Activated CD4-positive, alpha-beta T cell treated with anti-CD3 and anti-CD28 coated beads for 4 hours (primary cell): ENCODE measurements around the gene ANKRD11.
"Not testable (repeated sequence)": the region's sequence is repeated elsewhere in the genome, so short reads cannot be mapped to it uniquely, and the experiment has no call there.

Source experiments
- DNase-seq, 2 donors: peaks; one replicate each; pipeline ENCODE4 v3.0.0-alpha.2; 2020

The ANKRD11 gene

GRCh38 chr16:89476811-89477261, 13.5 kb downstream of the ANKRD11 start:
- DNase-seq: no peak

DNA sequence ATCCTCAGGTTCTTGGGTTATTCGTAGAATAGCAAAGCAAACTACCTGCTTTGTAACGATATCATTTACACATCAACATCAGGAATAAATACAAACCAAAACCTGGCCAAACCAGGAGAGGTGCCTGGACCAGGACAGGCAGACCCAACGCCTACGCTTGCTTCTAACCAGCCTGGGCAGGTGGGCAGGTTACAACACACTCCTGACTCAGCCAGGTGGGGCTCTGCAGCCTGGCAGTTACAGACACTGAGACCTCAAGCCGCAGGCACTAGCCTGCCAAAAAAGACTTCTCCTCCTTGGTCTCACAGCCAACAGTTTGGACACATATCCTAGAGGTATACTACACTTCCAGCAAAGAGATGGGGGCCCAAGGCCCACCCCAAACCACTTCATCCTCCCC, 14.0 kb downstream of the ANKRD11 start:
- DNase-seq: no peak

- DNase-seq: no peak
Measured at GRCh38 chr16:89475144-89475543, 15.2 kb downstream of the ANKRD11 start.

GRCh38 chr16:89473791-89474414, 16.5 kb downstream of the ANKRD11 start:
- no peak for DNase-seq

DNA sequence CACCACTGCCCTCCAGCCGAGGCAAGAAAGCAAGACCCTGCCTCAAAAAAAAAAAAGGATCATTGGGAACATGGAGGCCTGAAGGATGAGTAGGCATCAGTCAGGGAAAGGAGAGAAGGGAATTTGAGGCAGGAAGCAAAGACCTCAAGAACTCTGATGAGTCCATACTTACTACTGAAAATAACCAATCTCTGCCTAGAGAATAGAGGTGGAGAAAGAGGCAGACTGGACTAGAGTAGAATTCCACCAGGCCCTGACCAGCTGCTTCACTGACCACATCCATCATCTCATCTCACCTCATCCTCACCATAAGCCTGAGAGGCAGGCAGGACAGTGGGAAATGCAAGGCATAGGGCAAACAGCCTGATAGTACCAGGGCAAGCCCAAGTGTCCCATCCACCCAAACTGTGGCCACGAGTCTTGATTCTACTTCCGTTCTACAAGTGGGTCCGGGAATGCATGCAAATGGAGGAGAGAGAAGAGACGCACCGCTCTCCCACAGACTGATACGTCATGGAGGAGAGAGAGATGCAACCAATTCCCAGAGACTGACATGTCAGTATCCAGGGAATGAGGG, 17.1 kb downstream of the ANKRD11 start:
- DNase-seq: no peak

DNA sequence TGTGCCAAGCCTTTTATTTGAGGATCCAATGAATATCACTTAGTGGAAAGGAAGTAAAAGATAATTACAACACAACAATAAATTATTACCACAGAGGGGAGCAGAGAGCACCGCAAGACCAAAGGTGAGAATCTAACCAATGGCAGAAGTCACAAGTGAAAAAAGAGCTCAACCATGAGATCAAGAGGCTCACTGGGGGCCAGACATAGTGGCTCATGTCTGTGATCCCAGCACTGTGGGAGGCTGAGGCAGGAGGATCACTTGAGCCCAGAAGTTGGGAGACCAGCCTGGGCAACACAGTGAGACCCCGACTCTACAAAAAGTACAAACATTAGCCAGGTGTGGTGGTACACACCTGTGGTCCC, 17.7 kb downstream of the ANKRD11 start:
- no peak for DNase-seq

- no peak for DNase-seq
Measured at GRCh38 chr16:89467382-89467781, 23.0 kb downstream of the ANKRD11 start.

- DNase-seq: no peak
Measured at GRCh38 chr16:89466920-89467319, 23.4 kb downstream of the ANKRD11 start.

- not testable (repeated sequence) for DNase-seq
Measured at GRCh38 chr16:89463312-89463711, 27.0 kb downstream of the ANKRD11 start.

- DNase-seq: not testable (repeated sequence)
Measured at GRCh38 chr16:89462639-89463038, 27.7 kb downstream of the ANKRD11 start.

DNA sequence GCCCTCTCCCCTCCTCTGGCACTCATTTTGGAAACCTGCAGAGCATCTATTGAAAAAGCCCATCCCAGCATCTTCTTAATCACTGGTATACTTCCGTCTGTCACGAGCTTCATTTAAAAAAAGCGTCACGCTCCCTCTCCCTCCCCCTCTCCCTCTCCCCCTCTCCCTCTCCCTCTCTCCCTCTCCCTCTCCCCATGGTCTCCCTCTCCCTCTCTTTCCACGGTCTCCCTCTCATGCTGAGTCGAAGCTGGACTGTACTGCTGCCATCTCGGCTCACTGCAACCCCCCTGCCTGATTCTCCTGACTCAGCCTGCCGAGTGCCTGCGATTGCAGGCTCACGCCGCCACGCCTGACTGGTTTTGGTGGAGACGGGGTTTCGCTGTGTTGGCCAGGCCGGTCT, 28.5 kb downstream of the ANKRD11 start:
- DNase-seq: not testable (repeated sequence)

- no peak for DNase-seq
Measured at GRCh38 chr16:89460556-89460955, 29.8 kb downstream of the ANKRD11 start.

GRCh38 chr16:89458967-89459366, 31.4 kb downstream of the ANKRD11 start:
- no peak for DNase-seq

DNA sequence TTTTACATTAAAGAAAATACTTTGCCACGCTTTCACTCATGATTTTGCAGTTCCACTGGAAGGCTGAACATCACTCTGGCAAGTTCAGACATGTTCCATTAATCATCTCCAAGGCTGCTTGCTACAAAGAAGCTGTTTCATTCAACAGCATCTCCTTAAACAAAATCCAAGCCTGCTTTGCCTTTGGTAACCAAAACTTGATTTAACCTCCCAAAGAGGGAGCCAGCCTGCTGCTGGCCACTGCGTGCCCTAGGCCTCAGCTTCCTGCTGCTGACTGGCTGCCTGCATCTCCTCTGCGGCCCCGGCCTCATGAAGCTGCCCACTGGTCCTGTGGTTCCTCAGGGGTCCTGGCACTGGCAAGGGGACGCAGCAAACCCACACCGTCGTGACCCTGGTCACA, 31.8 kb downstream of the ANKRD11 start:
- DNase-seq: no peak

GRCh38 chr16:89456419-89456959, 33.9 kb downstream of the ANKRD11 start:
- DNase-seq: no peak

DNA sequence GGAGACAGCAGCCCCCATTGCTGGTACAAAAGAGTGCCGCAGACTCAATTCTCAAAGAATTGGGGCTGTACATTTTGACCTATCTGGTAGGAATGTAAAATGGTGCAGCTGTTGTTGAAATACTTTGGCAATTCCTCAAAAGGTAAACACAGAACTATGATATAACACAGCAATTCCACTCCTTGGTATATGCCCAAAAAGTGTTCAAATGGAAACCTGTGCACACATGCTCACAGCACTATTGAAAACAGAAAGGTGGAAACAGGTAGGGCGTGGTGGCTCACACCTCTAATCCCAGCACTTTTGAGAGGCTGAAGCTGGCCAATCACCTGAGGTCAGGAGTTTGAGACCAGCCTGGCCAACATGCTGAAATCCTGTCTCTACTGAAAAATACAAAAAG, 34.7 kb downstream of the ANKRD11 start:
- no peak for DNase-seq

DNA sequence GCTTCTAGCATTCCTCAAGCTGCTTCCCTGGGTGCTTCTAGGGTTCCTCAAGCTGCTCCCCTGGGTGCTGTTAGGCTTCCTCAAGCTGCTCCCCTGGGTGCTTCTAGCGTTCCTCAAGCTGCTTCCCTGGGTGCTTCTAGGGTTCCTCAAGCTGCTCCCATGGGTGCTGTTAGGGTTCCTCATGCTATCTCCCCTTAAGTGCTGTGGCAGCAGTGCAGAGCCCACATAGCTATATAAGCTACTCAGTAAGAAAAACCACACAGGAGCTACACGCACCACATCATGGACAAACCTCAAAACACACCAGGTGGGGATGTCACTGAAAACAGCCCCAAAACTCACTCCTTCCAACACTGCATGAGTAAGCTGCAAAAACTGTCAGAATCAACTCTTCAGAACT, 35.2 kb downstream of the ANKRD11 start:
- no peak for DNase-seq

DNA sequence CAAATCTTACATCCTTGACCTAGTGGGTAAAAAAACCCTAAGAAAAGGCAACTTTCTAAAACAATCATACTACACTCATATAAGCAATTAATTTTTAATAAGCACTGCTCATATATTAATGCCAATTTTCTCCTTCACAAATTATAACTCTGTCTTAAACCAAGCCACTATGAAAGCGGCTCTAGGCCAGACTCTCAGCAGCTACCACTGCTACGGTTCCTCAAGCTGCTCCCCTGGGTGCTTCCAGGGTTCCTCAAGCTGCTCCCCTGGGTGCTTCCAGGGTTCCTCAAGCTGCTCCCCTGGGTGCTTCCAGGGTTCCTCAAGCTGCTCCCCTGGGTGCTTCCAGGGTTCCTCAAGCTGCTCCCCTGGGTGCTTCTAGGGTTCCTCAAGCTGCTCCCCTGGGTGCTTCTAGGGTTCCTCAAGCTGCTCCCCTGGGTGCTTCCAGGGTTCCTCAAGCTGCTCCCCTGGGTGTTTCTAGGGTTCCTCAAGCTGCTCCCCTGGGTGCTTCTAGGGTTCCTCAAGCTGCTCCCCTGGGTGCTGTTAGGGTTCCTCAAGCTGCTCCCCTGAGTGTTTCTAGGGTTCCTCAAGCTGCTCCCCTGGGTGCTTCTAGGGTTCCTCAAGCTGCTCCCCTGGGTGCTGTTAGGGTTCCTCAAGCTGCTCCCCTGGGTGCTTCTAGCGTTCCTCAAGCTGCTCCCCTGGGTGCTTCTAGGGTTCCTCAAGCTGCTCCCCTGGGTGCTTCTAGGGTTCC, 35.8 kb downstream of the ANKRD11 start:
- not testable (repeated sequence) for DNase-seq

- DNase-seq: no peak
Measured at GRCh38 chr16:89453501-89454321, 36.6 kb downstream of the ANKRD11 start.

DNA sequence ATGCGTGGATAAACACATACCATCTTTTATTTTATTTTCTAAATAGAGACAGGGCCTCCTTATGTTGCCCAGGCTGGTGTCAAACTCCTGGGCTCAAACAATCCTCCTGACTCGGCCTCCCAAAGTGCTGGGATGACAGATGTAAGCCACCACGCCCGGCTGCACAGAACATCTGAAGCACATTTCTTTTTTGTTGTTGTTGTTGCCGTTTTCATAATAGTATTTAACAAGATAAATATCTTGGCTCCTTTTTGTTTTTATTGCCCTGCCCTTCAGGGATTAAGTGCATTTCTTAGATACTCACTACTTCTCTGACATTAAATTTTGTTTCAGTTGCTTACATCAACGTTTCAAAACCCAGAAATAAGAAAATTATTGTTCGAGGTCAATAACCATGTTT, 37.4 kb downstream of the ANKRD11 start:
- no peak for DNase-seq

- DNase-seq: no peak
Measured at GRCh38 chr16:89452241-89452640, 38.1 kb downstream of the ANKRD11 start.

- no peak for DNase-seq
Measured at GRCh38 chr16:89450537-89450936, 39.8 kb downstream of the ANKRD11 start.

- no peak for DNase-seq
Measured at GRCh38 chr16:89449726-89450335, 40.5 kb downstream of the ANKRD11 start.
